ENCODE results near the gene RFX1.

RFX1 gene

GRCh38 chr19:13954185-13954584, 51.9 kb downstream of the RFX1 start:
- Histone ChIP-seq H3K9me3 (replicated peaks; ENCODE audit: low read length) (no peaks in the 10 kb centered on the region), H3K4me3 (ENCODE audit: low read length) (no peak overlapping the region), H3K4me2 (ENCODE audit: low read length) (no peak overlapping the region), H3K36me3 (ENCODE audit: insufficient read depth, low read length) (peaks cover 33% of the 10 kb centered on the region), H3K9ac (ENCODE audit: low read depth, low read length) (no peak overlapping the region), H3K4me1 (ENCODE audit: control insufficient read depth, insufficient read depth, low read length) (peaks cover 8% of the 10 kb centered on the region), H3K27me3 (ENCODE audit: control insufficient read depth, insufficient read depth, low read length) (no peaks in the 10 kb centered on the region)

GRCh38 chr19:13952931-13953531, 53.1 kb downstream of the RFX1 start:
- Histone ChIP-seq H3K4me3 (ENCODE audit: low read length) (peak overlapping the region; percentile 93), H3K9me3 (replicated peaks; ENCODE audit: low read length) (no peaks in the 10 kb centered on the region), H3K36me3 (ENCODE audit: insufficient read depth, low read length) (peaks cover 22% of the 10 kb centered on the region), H3K27me3 (ENCODE audit: control insufficient read depth, insufficient read depth, low read length) (no peaks in the 10 kb centered on the region), H3K9ac (ENCODE audit: low read depth, low read length) (peak overlapping the region; percentile 79), H3K4me1 (ENCODE audit: control insufficient read depth, insufficient read depth, low read length) (peaks cover 8% of the 10 kb centered on the region), H3K4me2 (ENCODE audit: low read length) (peak overlapping the region; percentile 89)

GRCh38 chr19:13952154-13952930, 53.8 kb downstream of the RFX1 start, which contains the start of gene DCAF15:
DCAF15 (plus strand) TSS chr19:13952509; CDS start chr19:13952513, 4 bp downstream.
- Histone ChIP-seq H3K4me3 (ENCODE audit: low read length) (peak within 1 kb of the TSS; percentile 93), H3K36me3 (ENCODE audit: insufficient read depth, low read length) (peaks cover 19% of the 10 kb centered on the region), H3K9me3 (replicated peaks; ENCODE audit: low read length) (no peaks in the 10 kb centered on the region), H3K27me3 (ENCODE audit: control insufficient read depth, insufficient read depth, low read length) (no peaks in the 10 kb centered on the region), H3K9ac (ENCODE audit: low read depth, low read length) (peak within 1 kb of the TSS; percentile 79), H3K4me2 (ENCODE audit: low read length) (peak within 1 kb of the TSS; percentile 89), H3K4me1 (ENCODE audit: control insufficient read depth, insufficient read depth, low read length) (peaks cover 8% of the 10 kb centered on the region)

- H3K9me3 ChIP-seq (replicated peaks; ENCODE audit: low read length), result no peaks in the 10 kb centered on the region
- peak overlapping the region; percentile 15 for H3K9ac ChIP-seq (ENCODE audit: low read depth, low read length)
- peak overlapping the region; percentile 83 for H3K4me2 ChIP-seq (ENCODE audit: low read length)
- H3K27me3 ChIP-seq (ENCODE audit: control insufficient read depth, insufficient read depth, low read length), result no peaks in the 10 kb centered on the region
- H3K4me1 ChIP-seq (ENCODE audit: control insufficient read depth, insufficient read depth, low read length), result peaks cover 8% of the 10 kb centered on the region
- H3K4me3 ChIP-seq (ENCODE audit: low read length), result peak overlapping the region; percentile 76
- peaks cover 15% of the 10 kb centered on the region for H3K36me3 ChIP-seq (ENCODE audit: insufficient read depth, low read length)
These were observed 54.3 kb downstream of the RFX1 start for GRCh38 chr19:13951799-13952153.

GRCh38 chr19:13951043-13951442, 55.1 kb downstream of the RFX1 start:
- no peak overlapping the region for H3K4me3 ChIP-seq (ENCODE audit: low read length)
- H3K9ac ChIP-seq (ENCODE audit: low read depth, low read length), result no peak overlapping the region
- no peak overlapping the region for H3K4me2 ChIP-seq (ENCODE audit: low read length)
- peaks cover 8% of the 10 kb centered on the region for H3K4me1 ChIP-seq (ENCODE audit: control insufficient read depth, insufficient read depth, low read length)
- H3K27me3 ChIP-seq (ENCODE audit: control insufficient read depth, insufficient read depth, low read length), result no peaks in the 10 kb centered on the region
- H3K9me3 ChIP-seq (replicated peaks; ENCODE audit: low read length), result no peaks in the 10 kb centered on the region
- peaks cover 8% of the 10 kb centered on the region for H3K36me3 ChIP-seq (ENCODE audit: insufficient read depth, low read length)

- H3K27me3 ChIP-seq (ENCODE audit: control insufficient read depth, insufficient read depth, low read length), result no peaks in the 10 kb centered on the region
- no peaks in the 10 kb centered on the region for H3K9me3 ChIP-seq (replicated peaks; ENCODE audit: low read length)
- H3K9ac ChIP-seq (ENCODE audit: low read depth, low read length), result no peak overlapping the region
- no peaks in the 10 kb centered on the region for H3K4me1 ChIP-seq (ENCODE audit: control insufficient read depth, insufficient read depth, low read length)
- H3K4me2 ChIP-seq (ENCODE audit: low read length), result no peak overlapping the region
- H3K4me3 ChIP-seq (ENCODE audit: low read length), result no peak overlapping the region
- H3K36me3 ChIP-seq (ENCODE audit: insufficient read depth, low read length), result no peaks in the 10 kb centered on the region
These were observed 59.7 kb downstream of the RFX1 start for GRCh38 chr19:13946414-13946813.

GRCh38 chr19:13942023-13942684, 64.0 kb downstream of the RFX1 start:
- H3K4me2 ChIP-seq (ENCODE audit: low read length), result no peak overlapping the region
- no peak overlapping the region for H3K9ac ChIP-seq (ENCODE audit: low read depth, low read length)
- H3K4me1 ChIP-seq (ENCODE audit: control insufficient read depth, insufficient read depth, low read length), result peaks cover 16% of the 10 kb centered on the region
- no peaks in the 10 kb centered on the region for H3K9me3 ChIP-seq (replicated peaks; ENCODE audit: low read length)
- no peaks in the 10 kb centered on the region for H3K36me3 ChIP-seq (ENCODE audit: insufficient read depth, low read length)
- no peak overlapping the region for H3K4me3 ChIP-seq (ENCODE audit: low read length)
- no peaks in the 10 kb centered on the region for H3K27me3 ChIP-seq (ENCODE audit: control insufficient read depth, insufficient read depth, low read length)

DNA sequence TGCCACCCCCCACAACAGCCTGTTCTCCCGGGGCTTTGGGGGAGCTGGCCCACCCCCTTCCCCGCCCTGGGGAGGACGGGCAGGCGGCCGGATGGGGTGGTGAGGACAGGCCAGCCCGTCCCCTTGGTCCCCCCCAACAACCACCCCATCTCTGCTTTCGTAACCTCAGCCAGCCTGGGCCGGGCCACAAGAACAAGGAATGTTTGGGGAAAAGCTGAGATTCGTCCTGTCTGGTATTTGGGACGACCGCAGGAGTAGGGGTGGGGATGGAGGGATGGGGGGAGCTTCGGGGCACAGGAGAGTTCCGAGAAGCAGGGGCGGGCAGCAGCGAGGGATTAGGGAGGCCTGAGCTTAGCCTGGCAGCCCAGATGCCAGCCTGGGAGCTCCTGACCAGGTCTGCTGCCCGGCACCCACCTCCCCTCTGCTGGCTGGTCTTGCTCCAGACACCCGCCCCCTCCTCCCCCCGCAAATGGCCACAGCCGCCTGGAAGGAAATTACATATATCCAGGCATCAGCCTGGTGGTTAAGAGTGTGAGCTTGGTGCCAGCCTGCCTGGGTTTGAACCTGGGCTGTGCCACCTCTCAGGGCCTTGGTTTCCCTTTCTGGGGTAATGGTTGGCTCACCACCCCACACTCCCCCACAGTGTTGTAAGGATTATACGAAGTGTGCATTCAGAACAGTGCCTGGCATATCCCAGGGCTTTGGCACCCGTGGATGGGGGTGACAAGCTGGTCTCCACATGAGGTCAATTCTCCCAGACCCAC, 67.6 kb downstream of the RFX1 start, which contains the start of gene PODNL1:
TSS of gene PODNL1 (minus strand) at position 117 of the 764 bp plus-strand sequence. CDS start 236 bp downstream, outside the sequence.
- Histone ChIP-seq H3K4me3 (ENCODE audit: low read length) (peak within 1 kb of the TSS; percentile 61), H3K27me3 (ENCODE audit: control insufficient read depth, insufficient read depth, low read length) (peaks cover 4% of the 10 kb centered on the region), H3K36me3 (ENCODE audit: insufficient read depth, low read length) (no peaks in the 10 kb centered on the region), H3K9ac (ENCODE audit: low read depth, low read length) (peak within 1 kb of the TSS; percentile 39), H3K4me2 (ENCODE audit: low read length) (peak within 1 kb of the TSS; percentile 75), H3K4me1 (ENCODE audit: control insufficient read depth, insufficient read depth, low read length) (peaks cover 16% of the 10 kb centered on the region), H3K9me3 (replicated peaks; ENCODE audit: low read length) (no peaks in the 10 kb centered on the region)

DNA sequence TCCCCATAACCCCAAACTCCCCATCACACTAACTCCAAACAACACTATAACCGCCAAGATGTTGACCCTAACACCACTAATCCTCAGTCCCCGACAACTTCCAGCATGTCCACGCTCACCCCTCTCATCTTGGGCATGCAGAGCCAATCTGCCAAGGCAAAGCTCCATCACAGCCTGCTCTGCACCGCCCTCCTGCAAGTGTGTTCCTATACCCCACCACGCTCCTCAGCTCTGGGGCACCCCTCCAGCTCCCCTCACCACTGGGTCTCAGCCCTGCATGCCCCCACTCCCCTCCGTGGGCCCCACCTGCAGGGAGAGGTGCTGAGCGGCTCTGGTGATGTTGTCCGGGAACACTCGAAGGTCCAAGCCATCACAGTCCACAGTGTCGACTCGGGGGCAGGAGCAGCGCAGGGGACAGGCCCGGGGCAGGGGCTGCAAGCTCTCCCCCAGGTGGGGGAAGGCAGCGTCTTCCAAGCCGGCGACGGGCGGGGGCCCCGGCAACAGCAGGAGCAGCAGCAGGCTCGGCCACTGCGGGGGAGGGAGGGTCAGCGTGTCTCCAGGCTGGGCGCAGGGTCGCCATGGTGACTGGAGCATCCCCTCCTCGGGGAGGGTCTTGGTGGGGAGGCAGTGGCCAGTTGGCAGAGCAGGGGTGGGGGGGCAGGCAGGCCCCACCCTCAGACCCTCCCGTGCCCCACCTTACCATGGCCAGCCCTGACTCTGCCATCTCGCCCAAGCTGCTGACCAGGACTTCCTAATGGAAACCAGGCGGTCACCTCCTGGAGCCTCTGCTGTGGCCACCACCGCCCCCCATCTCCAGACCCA, 68.4 kb downstream of the RFX1 start:
- peak overlapping the region; percentile 61 for H3K4me3 ChIP-seq (ENCODE audit: low read length)
- H3K9ac ChIP-seq (ENCODE audit: low read depth, low read length), result peak overlapping the region; percentile 39
- H3K9me3 ChIP-seq (replicated peaks; ENCODE audit: low read length), result no peaks in the 10 kb centered on the region
- H3K36me3 ChIP-seq (ENCODE audit: insufficient read depth, low read length), result no peaks in the 10 kb centered on the region
- peaks cover 16% of the 10 kb centered on the region for H3K4me1 ChIP-seq (ENCODE audit: control insufficient read depth, insufficient read depth, low read length)
- peaks cover 4% of the 10 kb centered on the region for H3K27me3 ChIP-seq (ENCODE audit: control insufficient read depth, insufficient read depth, low read length)
- H3K4me2 ChIP-seq (ENCODE audit: low read length), result peak overlapping the region; percentile 75

DNA sequence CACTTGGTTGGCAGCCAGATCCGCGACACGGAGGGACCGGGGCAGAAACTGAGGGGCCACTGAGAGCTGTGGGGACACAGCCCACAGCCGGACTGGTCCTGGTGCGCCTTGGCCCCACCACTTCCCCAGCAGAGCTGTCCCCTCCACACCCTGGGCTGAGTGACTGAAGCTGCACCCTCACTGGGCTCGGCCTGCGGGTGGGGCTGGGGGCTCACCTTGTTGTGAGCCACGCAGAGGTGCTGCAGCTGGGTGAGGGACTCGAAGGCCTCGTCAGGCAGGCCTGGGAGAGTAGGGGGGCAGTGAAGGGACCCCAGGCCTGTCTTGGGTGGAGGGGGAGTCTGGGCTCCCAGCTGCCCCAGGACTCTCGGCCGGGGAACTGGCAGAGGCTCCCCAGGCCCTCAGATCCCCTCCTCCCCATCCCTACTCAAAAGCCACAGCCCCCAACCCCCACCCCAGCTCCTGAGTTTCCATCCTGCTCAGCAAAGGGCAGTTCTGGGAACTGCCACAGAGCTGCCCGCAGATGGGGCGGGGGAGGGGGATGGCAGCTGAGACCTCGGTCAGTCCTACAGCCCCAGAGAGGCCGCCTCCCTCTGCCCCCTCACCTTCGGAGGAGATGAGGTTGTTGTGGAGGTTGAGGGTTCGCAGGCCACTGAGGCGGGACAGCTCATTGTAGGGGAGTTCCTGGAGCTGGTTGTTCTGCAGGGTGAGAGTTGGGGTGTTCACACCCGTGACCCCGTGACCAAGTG, 70.2 kb downstream of the RFX1 start:
- Histone ChIP-seq H3K36me3 (ENCODE audit: insufficient read depth, low read length) (no peaks in the 10 kb centered on the region), H3K4me3 (ENCODE audit: low read length) (no peak overlapping the region), H3K4me2 (ENCODE audit: low read length) (no peak overlapping the region), H3K9ac (ENCODE audit: low read depth, low read length) (no peak overlapping the region), H3K9me3 (replicated peaks; ENCODE audit: low read length) (no peaks in the 10 kb centered on the region), H3K4me1 (ENCODE audit: control insufficient read depth, insufficient read depth, low read length) (peaks cover 16% of the 10 kb centered on the region), H3K27me3 (ENCODE audit: control insufficient read depth, insufficient read depth, low read length) (peaks cover 4% of the 10 kb centered on the region)

All from skeletal muscle satellite cell (primary cell).